ENCODE data around the gene DUOXA1.

- TF ChIP-seq CTCF (IDR thresholded peaks at IDR 0.05), result no peak
- no peak for TF ChIP-seq ZNF219 (CRISPR knock-in tag; IDR thresholded peaks at IDR 0.05; ENCODE audit: borderline replicate concordance)
- no peak for TF ChIP-seq PREB (CRISPR knock-in tag; IDR thresholded peaks at IDR 0.05; ENCODE audit: borderline replicate concordance)
- TF ChIP-seq ZNF232 (CRISPR knock-in tag; IDR thresholded peaks at IDR 0.05), result no peak
- no peak for TF ChIP-seq ZNF121 (CRISPR knock-in tag; IDR thresholded peaks at IDR 0.05)
Observed at GRCh38 chr15:45087513-45087912, 42.2 kb downstream of the DUOXA1 start.
